Upper lobe of left lung (tissue), 4 donors: ENCODE results near the gene ZBTB16.

Experiments used
- CTCF ChIP-seq, 6 experiments: fragments of 450-650 bp in 4 of 6; fragments of 200-600 bp in 2 of 6; sonication (generic) in 2 of 6; IDR thresholded peaks; one replicate each; pipeline ENCODE4 v1.5.1; 2016 to 2019; ENCODE audit warnings: antibody characterized with exemption in 6 of 6
- EP300 ChIP-seq, 4 donors: sonication (generic); formaldehyde crosslinking; IDR thresholded peaks; one replicate each; pipeline ENCODE4 v1.5.1; 2017; ENCODE audit warnings: antibody characterized with exemption in 4 of 4, control low read depth in 2 of 4

GRCh38 chr11:114173843-114174242, 114.3 kb downstream of the ZBTB16 start:
- no peak for TF ChIP-seq CTCF (IDR thresholded peaks at IDR 0.05)
- TF ChIP-seq EP300 (IDR thresholded peaks at IDR 0.05), result no peak
